Measurements from ENCODE around the gene CCDC167.

DNA sequence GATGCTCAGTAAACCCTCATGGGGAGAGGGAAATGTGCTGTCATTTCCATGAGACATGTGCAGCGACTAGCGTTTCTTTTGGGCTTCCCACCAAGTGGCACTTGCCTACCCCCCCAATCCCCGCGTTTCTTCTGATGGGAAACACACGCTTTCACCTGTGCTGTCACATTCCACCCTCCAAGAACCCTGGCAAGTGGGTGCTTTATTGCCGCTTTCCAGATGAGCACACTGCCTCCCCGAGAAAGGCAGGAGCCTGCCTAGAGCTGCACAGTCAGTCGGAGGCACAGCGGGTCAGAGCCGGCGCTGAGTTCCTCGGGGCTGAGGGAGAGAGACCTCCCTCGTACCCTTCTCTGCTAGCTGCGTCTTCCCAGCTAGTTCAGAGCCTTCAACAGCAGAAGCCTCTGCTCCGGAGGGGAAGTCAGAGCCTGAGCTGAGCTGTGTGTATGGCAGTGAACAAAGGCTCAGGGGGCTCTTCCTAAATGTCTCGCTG, 12.3 kb upstream of the CCDC167 start:
- TF ChIP-seq, protein P1, sequence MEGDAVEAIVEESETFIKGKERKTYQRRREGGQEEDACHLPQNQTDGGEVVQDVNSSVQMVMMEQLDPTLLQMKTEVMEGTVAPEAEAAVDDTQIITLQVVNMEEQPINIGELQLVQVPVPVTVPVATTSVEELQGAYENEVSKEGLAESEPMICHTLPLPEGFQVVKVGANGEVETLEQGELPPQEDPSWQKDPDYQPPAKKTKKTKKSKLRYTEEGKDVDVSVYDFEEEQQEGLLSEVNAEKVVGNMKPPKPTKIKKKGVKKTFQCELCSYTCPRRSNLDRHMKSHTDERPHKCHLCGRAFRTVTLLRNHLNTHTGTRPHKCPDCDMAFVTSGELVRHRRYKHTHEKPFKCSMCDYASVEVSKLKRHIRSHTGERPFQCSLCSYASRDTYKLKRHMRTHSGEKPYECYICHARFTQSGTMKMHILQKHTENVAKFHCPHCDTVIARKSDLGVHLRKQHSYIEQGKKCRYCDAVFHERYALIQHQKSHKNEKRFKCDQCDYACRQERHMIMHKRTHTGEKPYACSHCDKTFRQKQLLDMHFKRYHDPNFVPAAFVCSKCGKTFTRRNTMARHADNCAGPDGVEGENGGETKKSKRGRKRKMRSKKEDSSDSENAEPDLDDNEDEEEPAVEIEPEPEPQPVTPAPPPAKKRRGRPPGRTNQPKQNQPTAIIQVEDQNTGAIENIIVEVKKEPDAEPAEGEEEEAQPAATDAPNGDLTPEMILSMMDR (IDR thresholded peaks at IDR 0.05; ENCODE audit: control extremely low read depth in 1 of 3, insufficient read depth in 1 of 3, low read depth in 1 of 3, low read length in 3 of 3) = no peak
- TF ChIP-seq POLR2A (IDR thresholded peaks at IDR 0.05; ENCODE audit: control extremely low read depth in 1 of 2, low read depth in 2 of 2, low read length in 2 of 2) = no peak
- TF ChIP-seq, protein P2, sequence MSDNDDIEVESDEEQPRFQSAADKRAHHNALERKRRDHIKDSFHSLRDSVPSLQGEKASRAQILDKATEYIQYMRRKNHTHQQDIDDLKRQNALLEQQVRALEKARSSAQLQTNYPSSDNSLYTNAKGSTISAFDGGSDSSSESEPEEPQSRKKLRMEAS (IDR thresholded peaks at IDR 0.05) = no peak
- TF ChIP-seq MAFK (IDR thresholded peaks at IDR 0.05; ENCODE audit: low read depth, low read length) = no peak
- TF ChIP-seq EP300 (IDR thresholded peaks at IDR 0.05; ENCODE audit: borderline replicate concordance in 1 of 2, low read depth in 2 of 2, low read length in 2 of 2) = no peak
- no peak for TF ChIP-seq CREB1 (IDR thresholded peaks at IDR 0.05)
